Measurements from ENCODE around the gene XRCC6.
"Not testable (repeated sequence)": the region's sequence is repeated elsewhere in the genome, so short reads cannot be mapped to it uniquely, and the experiment has no call there.

XRCC6 gene

DNA sequence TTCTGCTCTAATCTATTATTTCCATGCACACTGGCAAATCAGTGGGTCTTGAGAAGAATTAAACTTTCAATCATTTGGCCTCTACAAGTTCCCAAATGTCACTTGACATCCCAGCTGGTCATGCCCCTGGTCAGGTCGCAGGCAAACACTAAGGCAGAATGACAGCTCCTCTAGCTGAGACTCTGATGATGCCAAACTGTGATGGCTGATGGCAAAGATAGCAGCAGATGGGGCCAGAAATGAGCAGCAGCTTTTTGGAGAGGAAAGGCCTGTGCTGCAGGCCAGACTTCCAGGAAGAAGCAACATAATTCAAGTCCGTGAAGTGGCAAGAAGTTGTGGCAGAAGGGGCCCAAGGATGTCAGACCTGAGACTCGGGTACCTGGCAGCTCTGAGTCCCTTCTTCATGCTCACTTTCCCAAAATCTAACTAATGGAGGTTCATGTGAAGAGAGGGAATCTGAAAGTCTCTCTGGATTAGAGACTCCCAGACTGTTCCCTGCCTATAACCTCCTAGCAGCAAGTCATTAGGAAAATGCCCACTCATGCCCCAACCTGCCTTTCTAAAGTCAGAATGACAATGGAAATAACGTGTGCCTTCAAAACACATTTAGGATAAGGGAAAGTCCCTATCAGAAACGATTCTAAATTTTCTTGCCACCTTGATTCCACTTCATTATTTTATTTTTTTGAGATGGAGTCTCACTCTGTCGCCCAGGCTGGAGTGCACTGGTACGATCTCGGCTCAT, 22.0 kb upstream of the XRCC6 start:
- no peak for DNase-seq (ENCODE audit: low read depth)

DNA sequence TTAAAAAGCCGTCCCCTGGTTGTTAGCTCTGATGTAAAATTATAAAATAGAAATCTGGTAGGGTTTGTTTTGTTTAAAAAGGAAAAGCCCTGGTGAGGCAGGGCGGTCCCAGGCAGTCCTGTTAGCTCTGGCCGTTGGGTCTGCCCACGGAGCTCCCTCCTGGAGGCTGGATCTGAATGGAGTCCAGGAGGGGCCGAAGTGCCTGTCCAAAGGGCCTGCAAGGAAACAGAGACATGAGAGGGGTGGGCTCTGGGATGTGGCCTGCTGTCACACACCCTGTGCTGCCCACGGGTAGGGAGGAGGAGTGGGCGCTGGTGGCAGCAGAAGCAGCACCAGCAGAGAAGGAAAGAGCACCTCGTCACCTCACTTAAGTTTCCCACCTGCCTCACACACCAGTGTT, 20.1 kb upstream of the XRCC6 start:
- DNase-seq (ENCODE audit: low read depth): no peak

DNA sequence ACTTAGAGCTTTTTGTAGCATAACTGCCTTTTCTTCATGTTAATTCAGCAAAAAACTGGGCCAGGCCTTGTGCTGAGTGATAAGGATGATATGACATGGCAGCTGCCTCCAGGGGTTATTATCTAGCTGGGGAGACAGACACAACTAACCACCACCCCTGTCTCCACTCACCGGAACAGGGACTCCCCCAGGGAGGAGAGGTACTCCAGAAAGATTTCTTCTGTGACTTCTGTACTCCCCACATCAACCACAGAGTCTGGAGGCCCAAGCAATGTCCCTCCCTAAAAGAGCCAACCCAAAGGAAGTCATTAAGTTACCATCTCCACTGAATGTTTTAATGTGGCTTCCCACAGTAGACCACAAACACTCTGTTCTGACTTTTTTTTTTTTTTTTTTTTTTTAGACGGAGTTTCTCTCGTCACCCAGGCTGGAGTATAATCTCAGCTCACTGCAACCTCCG, 17.2 kb upstream of the XRCC6 start:
- DNase-seq (ENCODE audit: low read depth): no peak

DNA sequence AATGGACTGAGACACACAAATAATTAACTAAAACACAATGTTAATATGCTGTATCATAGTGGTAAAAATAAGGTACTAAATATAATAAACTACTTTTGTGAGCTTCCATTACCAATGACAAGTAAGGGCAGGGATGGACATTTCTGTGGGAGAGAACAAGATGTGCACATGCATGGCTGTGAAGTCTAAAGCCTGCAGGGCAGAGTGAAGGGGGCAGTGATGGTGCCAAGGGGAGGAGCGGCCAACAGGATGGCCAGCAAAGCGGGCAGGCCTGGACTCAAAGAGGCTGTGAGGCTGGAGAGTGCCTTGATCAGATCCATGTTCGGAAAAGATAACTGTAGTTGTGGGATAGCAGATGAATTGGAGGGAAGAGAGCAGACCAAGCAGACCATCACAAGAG, 12.7 kb upstream of the XRCC6 start:
- DNase-seq (ENCODE audit: low read depth): no peak

DNA sequence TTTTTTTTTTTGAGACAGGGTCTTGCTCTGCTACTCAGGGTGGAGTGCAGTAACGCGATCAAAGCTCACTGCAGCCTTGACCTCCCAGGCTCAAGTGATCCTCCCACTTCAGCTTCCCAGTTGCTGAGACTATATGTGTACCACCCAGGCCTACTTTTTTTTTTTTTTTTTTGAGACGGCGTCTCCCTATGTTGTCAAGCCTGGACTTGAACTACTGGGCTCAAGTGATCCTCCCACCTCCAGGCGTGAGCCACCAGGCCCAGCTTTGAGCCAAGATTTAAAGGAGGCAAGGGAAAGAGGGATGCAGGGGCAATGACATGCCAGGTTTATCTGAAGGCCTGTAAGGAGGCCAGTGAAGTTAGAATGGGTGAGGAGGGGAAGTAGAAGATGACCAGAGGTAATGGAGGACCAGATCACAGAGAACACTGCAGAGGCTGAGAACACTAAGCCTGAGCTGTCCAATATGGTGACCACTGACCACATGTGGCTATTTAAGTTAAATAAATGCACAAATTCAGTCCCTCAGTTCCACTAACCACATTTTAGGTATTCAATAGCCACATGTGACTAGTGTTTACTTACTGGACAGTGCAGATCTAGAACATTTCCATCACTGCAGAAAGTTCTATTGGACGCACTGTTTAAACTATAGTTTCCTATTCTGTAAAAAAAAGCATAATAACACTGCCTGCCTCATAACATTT, 8.3 kb upstream of the XRCC6 start:
- DNase-seq (ENCODE audit: low read depth): no peak

DNA sequence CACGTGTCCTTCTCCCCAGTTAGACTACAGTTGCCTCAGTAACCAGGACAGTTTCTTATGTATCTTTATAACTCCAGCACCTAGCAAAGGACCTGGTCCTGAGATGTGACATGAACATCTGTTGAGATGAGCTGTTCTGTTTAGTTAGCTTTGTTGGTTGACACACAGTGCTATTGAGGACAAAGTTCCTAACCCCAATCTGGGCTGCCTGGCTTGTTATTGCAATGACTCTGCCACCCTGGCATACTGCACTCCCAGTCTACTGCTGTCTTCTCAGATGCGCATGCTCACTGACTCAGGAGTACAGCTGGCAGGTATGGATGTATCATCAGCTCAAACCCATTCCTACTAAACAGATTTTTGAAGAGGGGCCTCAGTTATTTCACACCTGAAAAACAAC, 7.6 kb upstream of the XRCC6 start:
- no peak for DNase-seq (ENCODE audit: low read depth)

DNA sequence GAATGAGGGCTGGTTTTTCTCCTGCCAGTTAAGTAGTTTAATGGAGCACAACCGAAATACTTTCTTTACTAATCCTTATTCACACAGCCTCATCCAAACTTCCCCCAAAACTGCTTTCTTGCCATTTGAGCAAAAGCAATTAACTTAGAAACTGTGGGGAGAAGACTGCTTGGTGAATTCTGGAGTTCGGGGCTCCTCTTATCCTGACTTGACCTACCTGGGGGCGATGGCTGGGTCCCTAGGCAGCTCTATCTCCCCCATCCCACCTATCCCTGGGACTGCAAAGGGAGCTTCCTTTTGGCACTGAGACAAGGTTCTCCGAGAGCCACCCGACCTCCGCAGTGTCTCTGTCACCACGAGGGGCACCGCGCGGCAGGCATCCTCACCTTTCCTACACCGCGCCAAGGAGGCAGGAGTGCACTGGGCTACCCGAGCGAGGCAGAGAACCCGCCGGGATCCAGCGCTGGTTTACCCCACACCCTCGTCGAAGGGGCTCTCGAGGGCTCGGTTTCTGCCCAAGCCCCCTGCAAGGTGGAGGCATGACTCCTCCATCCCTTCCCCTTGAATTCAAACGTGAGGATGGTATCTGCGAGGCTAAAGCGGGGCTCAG, 1.0 kb upstream of the XRCC6 start:
- DNase-seq (ENCODE audit: low read depth): no peak

DNA sequence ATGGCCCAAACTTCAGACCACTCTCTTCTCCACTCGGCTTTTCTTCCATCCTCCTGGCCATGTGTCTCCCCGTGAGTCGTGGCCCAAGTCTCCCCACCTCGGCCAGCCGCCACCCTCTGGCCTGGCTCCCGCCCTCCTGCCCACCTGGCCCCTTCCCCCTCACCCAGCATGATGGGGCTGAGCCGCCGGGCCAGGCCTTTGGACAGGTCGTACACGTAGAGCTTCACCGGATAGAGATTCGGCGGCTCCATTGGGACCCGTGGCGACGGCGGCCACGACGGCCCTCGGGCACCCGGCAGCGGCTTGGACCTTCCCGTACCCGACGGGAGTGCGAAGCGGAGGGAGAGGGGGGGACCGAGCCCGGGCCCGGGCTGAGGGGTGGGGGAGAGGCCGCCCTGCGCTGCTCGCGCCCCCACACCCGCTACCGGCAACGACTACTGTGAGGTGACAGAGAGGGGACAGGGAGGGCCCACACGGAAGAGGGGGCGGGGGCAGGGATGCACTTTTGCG, 451 bp upstream of the XRCC6 start, which contains the start of gene DESI1:
Gene DESI1 (minus strand): TSS at position 455 of the 510 bp plus-strand sequence. CDS start 204 bp downstream, at position 251.
- peak; percentile 2 for DNase-seq (ENCODE audit: low read depth)

DNA sequence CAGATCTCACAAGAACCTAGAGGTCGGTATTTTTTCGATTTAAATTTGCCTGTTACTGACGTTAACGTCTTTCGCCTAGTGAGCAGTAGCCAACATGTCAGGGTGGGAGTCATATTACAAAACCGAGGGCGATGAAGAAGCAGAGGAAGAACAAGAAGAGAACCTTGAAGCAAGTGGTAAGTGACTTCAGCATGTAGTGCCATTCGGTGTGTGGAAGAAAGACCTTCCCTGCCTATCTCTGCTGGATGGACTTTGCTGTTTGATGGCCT, 750 bp downstream of the XRCC6 start:
- DNase-seq (ENCODE audit: low read depth): no peak

DNA sequence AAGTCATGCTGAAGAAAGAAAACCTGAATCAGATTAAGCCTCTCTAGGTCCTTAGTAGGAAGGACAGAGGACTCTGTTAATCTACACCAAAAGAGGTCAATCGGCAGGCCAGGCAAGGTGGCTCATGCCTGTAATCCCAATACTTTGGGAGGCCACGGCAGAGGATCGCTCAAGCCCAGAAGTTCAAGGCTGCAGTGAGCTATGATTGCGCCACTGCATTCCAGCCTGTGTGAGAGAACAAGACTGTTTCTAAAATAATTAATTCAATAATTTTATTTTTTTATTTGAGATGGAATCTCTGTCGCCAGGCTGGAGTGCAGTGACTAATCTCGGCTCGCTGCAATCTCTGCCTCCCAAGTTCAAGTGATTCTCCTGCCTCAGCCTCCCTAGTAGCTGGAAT, 4.5 kb downstream of the XRCC6 start:
- DNase-seq (ENCODE audit: low read depth): no peak

DNA sequence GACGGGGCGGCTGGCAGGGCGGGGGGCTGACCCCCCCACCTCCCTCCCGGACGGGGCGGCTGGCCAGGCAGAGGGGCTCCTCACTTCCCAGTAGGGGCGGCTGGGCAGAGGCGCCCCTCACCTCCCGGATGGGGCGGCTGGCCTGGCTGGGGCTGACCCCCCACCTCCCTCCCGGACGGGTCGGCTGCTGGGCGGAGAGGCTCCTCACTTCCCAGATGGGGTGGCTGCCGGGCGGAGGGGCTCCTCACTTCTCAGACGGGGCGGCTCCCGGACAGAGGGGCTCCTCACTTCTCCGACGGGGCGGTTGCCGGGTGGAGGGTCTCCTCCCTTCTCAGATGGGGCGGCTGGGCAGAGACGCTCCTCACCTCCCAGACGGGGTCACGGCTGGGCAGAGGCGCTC, 10.0 kb downstream of the XRCC6 start:
- DNase-seq (ENCODE audit: low read depth): not testable (repeated sequence)

DNA sequence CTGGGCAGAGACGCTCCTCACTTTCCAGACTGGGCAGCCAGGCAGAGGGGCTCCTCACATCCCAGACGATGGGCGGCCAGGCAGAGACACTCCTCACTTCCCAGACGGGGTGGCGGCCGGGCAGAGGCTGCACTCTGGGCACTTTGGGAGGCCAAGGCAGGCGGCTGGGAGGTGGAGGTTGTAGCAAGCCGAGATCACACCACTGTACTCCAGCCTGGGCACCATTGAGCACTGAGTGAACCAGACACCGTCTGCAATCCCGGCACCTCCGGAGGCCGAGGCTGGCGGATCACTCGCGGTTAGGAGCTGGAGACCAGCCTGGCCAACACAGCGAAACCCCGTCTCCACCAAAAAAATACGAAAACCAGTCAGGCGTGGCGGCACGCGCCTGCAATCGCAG, 10.5 kb downstream of the XRCC6 start:
- not testable (repeated sequence) for DNase-seq (ENCODE audit: low read depth)

DNA sequence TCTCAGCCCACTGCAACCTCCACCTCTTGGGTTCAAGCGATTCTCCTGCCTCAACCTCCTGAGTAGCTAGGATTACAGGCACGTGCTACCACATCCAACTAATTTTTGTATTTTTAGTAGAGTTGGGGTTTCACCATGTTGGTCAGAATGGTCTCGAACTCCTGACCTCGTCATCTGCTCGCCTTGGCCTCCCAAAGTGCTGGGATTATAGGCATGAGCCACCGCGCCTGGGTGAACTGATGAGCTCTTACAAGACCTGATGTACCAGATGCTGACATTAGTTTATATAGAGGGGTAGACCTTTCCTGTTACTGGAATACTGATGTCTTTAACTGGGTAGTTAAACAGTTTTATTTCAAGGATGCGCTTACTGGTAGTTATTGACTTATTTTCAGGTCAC, 13.5 kb downstream of the XRCC6 start:
- DNase-seq (ENCODE audit: low read depth): not testable (repeated sequence)

DNA sequence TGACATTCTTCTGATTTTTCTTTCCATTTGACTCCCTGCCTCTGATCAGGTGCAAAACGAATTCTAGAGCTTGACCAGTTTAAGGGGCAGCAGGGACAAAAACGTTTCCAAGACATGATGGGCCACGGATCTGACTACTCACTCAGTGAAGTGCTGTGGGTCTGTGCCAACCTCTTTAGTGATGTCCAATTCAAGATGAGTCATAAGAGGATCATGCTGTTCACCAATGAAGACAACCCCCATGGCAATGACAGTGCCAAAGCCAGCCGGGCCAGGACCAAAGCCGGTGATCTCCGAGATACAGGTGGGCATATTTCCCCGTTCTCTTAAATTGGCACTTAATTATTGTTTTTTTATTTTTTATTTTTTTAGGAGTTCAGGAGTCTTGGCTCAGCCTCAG, 15.4 kb downstream of the XRCC6 start:
- no peak for DNase-seq (ENCODE audit: low read depth)

DNA sequence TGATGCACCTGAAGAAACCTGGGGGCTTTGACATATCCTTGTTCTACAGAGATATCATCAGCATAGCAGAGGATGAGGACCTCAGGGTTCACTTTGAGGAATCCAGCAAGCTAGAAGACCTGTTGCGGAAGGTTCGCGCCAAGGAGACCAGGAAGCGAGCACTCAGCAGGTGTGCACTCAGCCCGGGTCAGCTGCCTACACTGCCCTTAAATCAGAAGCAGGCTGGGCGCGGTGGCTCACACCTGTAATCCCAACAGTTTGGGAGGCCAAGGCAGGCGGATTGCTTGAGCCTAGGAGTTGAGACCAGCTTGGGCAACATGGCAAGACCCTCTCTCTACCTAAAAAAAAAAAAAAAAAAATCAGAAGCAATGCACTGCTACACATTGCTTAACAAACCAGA, 16.5 kb downstream of the XRCC6 start:
- not testable (repeated sequence) for DNase-seq (ENCODE audit: low read depth)

DNA sequence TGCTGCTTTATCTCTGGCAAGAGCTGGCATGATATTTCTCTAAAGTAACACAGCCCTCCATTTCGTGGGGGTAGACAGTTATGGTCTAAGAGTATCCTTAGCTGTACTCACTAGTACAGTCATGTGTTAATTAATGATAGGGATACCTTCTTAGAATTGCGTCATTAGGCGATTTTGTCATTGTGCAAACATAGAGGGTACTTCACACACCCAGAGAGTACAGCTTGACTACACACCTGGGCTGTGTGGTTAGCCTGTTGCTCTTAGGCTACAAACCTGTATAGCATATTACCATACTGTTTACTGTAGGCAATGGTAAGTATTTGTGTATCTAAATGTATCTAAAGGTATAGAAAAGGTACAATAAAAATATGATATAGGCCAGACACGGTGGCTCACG, 17.0 kb downstream of the XRCC6 start:
- no peak for DNase-seq (ENCODE audit: low read depth)

DNA sequence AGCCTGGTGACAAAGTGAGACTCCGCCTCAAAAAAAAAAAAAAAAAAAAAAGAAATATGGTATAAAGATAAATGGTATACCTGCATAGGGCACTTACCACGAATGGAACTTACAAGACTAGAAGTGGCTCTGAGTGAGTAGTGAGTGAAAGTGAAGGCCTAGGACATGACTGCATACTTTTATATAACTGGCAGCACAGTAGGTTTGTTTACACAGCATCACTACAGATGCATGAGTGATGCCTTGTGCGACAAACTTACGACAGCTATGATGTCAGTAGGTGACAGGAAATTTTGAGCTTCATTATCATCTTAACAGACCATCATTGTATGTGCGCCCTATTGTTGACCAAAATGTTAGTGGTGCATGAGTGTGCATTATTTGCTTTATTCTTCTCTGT, 17.7 kb downstream of the XRCC6 start:
- DNase-seq (ENCODE audit: low read depth): no peak

DNA sequence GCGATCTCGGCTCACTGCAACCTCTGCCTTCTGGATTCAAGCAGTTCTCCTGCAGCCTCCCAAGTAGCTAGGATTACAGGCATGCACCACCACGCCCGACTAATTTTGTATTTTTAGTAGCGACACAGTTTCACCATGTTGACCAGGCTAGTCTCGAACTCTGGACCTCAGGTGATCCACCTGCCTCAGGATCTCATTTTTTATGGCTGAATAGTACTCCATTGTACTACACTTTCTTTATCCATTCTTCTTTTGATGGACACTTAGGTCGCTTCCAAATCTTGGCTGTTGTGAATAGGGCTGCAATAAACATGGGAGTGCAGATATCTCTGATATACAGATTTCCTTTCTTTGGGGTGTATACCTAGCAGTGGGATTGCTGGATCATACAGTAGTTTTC, 20.8 kb downstream of the XRCC6 start:
- DNase-seq (ENCODE audit: low read depth): no peak

DNA sequence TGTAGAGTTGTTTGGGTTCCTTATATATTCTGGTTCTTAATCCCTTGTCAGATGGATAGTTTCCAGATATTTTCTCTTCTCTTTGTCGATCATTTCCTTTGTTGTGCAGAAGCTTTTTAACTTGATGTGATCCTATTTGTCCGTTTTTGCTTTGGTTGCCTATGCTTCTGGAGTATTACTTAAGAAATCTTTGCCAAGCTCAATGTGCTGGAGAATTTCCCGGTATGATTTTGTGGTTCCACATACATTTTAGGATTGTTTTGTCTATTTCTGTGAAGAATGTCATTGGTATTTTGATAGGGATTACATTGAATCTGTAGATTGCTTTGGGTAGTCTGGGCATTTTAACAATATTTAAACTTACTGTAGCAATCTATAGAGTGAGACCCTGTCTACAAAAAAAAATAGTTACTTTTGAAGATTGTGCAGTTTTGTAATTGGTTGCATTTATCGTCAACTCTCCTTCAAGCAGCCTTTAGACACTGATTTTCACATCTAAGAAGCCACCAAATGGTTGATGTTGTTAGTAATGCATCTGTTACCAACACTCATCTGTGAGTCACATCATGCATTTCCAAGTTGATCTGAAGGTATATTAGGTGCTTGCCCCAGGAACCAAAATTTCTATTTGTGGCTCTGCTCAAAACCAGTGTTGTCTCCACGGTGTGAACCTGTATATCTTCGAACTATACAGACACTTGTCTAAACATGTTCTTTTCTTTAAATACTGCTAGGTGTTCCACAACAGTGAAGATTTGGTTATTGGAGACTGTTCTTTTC, 21.4 kb downstream of the XRCC6 start:
- DNase-seq (ENCODE audit: low read depth): no peak

DNA sequence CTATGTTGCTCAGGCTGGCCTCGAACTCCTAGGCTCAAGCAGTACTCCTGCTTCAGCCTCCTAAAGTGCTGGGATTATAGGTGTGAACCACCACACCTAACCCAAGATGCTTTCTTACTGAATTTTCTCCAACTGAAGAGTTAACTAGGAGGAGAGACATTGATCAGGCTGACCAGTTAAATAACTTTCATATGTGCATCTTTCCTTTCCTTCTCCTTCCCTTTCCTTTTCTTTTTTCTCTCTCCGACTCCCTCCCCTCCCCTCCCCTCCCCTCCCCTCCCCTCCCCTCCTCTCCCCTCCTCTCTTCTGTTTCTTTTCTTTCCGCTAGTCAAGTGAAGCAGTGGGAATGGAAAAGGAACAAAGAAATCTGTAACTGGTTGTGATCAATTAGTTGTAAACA, 26.7 kb downstream of the XRCC6 start:
- DNase-seq (ENCODE audit: low read depth): no peak

DNA sequence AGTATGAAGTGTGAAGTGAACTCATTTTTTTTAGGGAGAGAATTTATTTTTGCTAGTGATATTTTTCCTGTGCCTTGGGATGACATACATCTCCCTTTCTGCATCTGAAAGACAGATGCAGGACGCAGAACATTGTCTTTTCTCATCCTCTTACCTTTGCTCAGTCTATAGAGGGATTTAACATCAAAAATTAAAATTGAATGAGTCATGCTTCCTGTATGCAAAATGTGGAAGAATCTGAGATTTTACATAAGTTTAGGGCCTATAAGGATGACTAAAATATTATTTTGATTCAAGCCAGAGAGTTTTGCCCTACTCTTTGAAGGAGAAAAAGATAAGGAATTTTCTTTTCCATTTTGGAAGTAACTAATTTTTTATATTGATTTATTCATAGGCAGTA, 27.3 kb downstream of the XRCC6 start:
- DNase-seq (ENCODE audit: low read depth): no peak

DNA sequence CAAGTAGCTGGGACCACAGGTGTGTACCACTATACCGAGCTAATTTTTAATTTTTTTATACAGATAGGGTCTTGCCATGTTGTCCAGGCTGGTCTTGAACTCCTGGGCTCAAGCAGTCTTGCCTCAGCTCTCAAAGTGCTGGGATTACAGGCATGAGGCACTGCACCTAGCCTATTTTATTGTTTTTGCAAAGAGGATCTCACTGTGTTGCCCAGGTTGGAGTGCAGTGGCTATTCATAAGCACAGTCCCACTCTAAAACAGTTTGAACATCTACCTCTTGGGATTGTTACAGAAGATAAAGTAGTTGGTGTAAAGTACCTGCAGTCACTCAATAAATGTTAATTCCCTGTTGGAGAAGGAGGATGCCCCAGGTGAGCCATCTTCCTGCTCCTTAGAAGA, 29.1 kb downstream of the XRCC6 start:
- no peak for DNase-seq (ENCODE audit: low read depth)

DNA sequence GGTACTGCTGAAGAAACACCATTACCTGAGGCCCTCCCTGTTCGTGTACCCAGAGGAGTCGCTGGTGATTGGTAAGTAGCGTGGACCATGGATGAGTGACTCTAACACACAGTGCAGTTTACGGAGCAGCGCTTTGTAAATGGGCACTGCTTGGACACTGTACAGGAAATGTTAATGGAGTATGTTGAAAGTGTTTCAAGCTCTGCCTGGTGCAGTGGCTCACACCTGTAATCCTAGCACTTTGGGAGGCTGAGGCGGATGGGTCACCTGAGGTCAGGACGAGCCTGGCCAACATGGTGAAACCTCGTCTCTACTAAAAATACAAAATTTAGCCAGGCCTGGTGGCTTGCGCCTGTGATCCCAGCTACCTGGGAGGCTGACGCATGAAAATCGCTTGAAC, 29.7 kb downstream of the XRCC6 start:
- DNase-seq (ENCODE audit: low read depth): no peak

Measured in stimulated activated CD8-positive, alpha-beta memory T cell treated with anti-CD3 and anti-CD28 coated beads, Interleukin-15, amount 100 ng/mL, for 1 hour (primary cell).